ENCODE results near the gene OASL.

DNA sequence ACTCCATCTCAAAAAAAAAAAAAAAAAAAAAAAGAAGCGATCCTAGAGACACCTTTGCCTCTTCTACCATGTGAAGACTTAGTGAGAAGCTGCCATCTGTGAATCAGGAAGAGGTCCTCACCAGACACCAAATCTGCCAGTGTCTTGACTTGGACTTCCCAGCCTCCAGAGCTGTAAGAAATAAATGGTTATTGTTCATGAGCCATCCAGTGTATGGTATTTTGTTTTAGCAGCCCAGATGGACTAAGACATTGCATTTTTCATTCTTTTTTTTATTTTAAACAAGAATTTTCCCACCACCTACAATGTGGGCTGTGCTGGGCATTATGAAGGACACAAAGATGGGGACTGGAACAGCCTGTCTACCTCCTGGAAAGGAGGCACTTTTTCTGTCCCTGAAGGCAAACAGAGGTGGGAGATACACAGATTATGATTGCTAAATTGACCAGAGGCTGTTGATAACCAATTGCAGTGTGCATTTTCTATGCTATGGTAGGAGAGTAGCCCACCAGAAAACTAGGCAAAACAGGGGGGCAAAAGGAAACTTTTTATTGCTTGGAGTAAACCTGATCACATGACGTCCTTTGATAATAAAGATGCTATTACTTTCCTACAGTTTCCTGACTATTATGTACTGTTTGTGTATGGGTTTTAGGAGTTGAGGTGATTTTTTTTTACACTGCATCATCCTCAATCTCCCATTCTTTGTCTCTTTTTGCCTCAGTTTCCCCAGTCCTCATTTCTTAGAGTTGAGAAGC, 20.0 kb downstream of the OASL start:
- TF ChIP-seq, protein P1, sequence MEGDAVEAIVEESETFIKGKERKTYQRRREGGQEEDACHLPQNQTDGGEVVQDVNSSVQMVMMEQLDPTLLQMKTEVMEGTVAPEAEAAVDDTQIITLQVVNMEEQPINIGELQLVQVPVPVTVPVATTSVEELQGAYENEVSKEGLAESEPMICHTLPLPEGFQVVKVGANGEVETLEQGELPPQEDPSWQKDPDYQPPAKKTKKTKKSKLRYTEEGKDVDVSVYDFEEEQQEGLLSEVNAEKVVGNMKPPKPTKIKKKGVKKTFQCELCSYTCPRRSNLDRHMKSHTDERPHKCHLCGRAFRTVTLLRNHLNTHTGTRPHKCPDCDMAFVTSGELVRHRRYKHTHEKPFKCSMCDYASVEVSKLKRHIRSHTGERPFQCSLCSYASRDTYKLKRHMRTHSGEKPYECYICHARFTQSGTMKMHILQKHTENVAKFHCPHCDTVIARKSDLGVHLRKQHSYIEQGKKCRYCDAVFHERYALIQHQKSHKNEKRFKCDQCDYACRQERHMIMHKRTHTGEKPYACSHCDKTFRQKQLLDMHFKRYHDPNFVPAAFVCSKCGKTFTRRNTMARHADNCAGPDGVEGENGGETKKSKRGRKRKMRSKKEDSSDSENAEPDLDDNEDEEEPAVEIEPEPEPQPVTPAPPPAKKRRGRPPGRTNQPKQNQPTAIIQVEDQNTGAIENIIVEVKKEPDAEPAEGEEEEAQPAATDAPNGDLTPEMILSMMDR (IDR thresholded peaks at IDR 0.05), result no peak
- TF ChIP-seq EP300 (IDR thresholded peaks at IDR 0.05), result no peak
